AG04449 (cell line): ENCODE data around the gene ASPHD1.
A peak's percentile ranks its signal among the peaks of the same experiment; 100 is the strongest.

Experiments
- CTCF ChIA-PET: fragments of 350-600 bp; formaldehyde crosslinking; extraction: SDS; loops from one replicate; lab custom pipeline; 2021; ENCODE audit warnings: antibody characterized with exemption; lab: Yijun Ruan, JAX
- POLR2A ChIA-PET: fragments of 400-600, 350-600 bp; formaldehyde crosslinking; extraction: SDS; loops from one replicate; lab custom pipeline; 2020; ENCODE audit warnings: antibody characterized with exemption, inconsistent platforms; lab: Yijun Ruan, JAX
- DNase-seq: peaks from one replicate; pipeline ENCODE4 v3.0.0-alpha.2; 2010; ENCODE audit warnings: low read depth, low spot score
- H3K4me3 ChIP-seq: 2 replicates; pipeline ENCODE4 v1.5.1; 2011; ENCODE audit warnings: low read depth, mild to moderate bottlenecking, control low read depth, low read length
- TF ChIP-seq, protein P1 (sequence below): IDR thresholded peaks from one replicate; pipeline ENCODE4 v1.5.1; 2011; ENCODE audit warnings: mild to moderate bottlenecking, moderate library complexity, low read length, control low read depth, inconsistent platforms; ENCODE audit not compliant: insufficient read depth; ENCODE audit errors: missing control alignments

The ASPHD1 gene

DNA sequence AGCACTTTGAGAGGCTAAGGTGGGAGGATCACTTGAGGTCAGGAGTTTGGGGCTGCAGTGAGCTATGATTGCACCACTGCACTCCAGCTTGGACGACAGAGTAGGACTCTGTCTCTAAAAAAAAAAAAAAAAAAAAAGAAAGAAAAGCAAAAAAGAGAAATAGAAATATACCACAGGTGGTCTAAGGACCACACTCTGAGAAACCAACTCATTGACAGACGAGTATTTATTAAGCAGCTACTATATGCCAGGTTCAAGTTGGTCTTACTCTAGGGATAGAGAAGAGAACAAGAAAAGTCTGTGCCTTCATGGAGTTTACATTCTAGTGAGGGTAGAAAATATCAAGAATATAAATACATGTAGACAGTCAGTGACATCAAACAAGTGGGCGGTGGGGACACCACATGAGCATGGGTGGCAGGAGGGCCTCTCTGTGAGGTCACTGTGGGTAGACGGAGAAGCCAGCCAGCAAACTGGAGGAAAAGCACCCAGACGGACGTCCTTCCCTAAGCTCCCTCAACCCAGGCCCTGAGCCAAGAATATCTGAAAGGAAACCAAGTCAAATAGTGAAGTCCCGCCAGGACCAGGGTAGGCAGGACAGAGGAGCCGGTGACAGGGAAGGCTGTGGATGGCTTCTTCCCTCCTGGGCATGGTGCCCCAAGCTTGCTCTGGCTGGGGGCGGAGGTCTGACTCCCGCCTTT lies 42.0 kb upstream of the ASPHD1 start:
- POLR2A ChIA-PET: no interaction called here
- no peak for DNase-seq
- TF ChIP-seq, protein P1, sequence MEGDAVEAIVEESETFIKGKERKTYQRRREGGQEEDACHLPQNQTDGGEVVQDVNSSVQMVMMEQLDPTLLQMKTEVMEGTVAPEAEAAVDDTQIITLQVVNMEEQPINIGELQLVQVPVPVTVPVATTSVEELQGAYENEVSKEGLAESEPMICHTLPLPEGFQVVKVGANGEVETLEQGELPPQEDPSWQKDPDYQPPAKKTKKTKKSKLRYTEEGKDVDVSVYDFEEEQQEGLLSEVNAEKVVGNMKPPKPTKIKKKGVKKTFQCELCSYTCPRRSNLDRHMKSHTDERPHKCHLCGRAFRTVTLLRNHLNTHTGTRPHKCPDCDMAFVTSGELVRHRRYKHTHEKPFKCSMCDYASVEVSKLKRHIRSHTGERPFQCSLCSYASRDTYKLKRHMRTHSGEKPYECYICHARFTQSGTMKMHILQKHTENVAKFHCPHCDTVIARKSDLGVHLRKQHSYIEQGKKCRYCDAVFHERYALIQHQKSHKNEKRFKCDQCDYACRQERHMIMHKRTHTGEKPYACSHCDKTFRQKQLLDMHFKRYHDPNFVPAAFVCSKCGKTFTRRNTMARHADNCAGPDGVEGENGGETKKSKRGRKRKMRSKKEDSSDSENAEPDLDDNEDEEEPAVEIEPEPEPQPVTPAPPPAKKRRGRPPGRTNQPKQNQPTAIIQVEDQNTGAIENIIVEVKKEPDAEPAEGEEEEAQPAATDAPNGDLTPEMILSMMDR: no peak
- CTCF ChIA-PET: interaction anchor here (1.3 to 7.3 kb wide), 4 partner anchors 10 to 174 kb away, joined by 3 to 63 read pairs (median 6); partner anchors contain the start of gene KIF22
- H3K4me3 ChIP-seq: no peak overlapping the region

DNA sequence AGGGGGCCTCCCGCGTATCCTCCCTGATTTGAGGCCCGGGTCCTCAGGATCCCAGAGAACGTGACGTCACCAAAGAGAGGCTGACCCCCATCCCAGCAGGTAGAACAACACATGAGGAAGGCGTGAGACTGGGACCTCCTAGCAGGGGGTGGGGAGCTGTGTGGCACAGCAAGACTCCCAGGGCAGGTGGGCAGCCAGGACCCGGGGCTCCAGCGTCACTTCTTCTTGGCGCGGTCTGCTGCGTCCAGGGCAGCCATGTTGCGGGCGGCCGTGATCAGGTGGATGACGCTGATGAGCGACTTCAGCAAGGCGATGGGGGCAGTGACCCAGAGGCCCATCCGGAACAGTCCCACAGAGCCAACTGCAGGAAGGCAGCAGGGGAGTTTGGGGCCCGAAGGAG lies 41.3 kb upstream of the ASPHD1 start:
- CTCF ChIA-PET: interaction anchor here (1.3 to 7.3 kb wide), 2 partner anchors 11 to 174 kb away, joined by 3 to 63 read pairs; no protein-coding TSS in a partner anchor
- TF ChIP-seq, protein P1: no peak
- no peak overlapping the region for H3K4me3 ChIP-seq
- POLR2A ChIA-PET: no interaction called here
- DNase-seq: no peak

DNA sequence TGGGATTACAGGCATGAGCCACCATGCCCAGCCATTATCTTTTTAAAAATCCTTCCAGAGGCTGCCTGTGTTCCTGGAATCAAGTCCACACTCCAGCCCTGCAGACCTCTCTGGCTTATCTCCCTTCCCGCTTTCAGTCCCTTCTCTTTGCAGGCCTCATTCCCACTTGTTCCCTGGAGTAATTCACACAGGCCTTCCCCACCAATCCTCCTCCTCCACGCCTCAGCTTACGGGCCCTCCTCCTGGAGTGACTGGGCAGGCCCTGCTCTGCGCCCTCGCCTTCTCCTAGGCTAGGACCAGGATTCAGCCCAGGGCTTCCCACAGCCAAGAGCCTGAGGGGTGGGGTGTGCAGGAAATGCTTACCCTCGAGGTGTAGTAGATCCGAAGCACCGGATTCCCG lies 40.1 kb upstream of the ASPHD1 start:
- no peak for DNase-seq
- ChIA-PET POLR2A (no interaction called here), CTCF (interaction anchor here (7.3 kb wide), 1 partner anchor 12 kb away, joined by 63 read pairs; no protein-coding TSS in a partner anchor)
- no peak overlapping the region for H3K4me3 ChIP-seq
- TF ChIP-seq, protein P1: no peak

DNA sequence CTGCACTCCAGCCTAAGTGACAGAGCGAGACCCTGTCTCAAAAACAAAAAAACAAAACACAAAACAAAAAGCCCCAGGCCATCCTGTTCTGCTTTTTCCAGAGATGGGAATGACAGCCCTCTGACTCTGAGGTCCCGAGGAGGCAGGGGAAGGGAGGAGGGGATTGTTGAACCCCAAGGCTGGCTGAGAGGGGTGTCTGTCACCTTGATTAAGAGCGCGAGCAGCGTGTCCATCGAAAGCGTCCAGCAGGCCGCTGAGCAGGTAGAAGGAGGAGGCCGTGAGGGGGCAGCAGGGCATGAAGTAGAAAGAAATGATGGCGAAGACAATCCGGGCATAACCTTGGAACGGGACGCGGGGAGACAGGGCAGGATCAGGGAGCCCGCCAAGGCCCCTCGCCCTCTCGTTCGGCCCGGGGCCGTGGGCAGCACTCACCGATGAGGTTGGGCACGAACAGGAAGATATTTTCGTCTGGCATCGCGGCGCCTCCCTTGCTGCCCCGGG lies 37.9 kb upstream of the ASPHD1 start:
- DNase-seq: no peak
- peak overlapping the region; percentile 93 for H3K4me3 ChIP-seq
- TF ChIP-seq, protein P1: peak; percentile 22
- ChIA-PET CTCF (interaction anchor here (0.7 to 7.3 kb wide), 6 partner anchors 15 to 142 kb away, joined by 3 to 63 read pairs (median 4); partner anchors contain the start of gene SEZ6L2), POLR2A (interaction anchor here (1.9 to 2.0 kb wide), 2 partner anchors 46 to 99 kb away, joined by 4 to 5 read pairs; partner anchors contain the start of genes PAGR1 and TMEM219)

DNA sequence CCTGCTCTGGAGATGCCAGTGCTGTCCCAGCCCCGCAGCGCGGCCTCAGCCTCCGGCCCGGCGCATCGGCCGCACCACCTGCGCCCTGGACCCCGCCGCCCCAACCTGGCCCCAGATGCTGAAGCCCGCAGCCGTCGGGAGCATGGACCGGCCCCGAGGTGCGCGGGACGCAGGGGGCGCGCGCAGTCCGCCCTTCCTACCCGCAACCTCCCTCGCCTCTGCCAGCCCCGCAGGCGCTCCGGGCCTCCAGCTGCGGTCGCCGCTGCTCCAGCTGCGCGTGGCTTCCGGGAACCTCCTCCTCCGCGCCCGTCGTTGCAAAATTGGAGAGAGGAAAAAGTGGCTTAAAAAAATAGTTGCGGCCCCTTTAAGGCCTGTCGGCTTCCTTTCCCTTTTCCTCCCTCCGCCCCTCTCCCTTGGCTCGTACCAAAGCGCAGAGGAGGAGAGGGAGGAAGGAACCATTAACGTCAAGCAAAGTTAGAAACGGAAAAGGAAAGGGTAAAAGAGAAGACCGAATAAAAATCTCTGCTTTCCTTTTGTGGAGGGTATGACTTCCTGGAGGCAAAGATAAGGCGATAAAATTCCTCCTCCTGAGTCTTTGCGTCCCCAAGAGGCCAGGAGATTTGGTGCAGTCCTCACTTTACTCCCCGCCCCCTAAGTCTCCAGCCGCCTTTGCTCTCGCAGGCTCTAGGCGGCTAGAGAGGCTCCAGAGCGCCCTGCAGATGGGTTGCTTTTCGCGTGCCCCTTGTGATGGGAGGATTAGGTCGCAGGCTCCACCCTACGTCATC lies 37.2 kb upstream of the ASPHD1 start, which contains the start of gene CDIPT:
Gene CDIPT, minus strand, starts transcription at position 343 of the 785 bp plus-strand sequence. CDS start 369 bp downstream, outside the sequence.
- ChIA-PET POLR2A (interaction anchor here (1.9 to 2.0 kb wide), 2 partner anchors 47 to 99 kb away, joined by 4 to 5 read pairs; partner anchors contain the start of genes PAGR1 and TMEM219), CTCF (interaction anchor here (0.7 to 7.3 kb wide), 10 partner anchors 10 to 164 kb away, joined by 3 to 63 read pairs (median 3); no protein-coding TSS in a partner anchor)
- peak; percentile 84 for DNase-seq
- TF ChIP-seq, protein P1: peak; percentile 89
- peak within 1 kb of the TSS; percentile 93 for H3K4me3 ChIP-seq
